Sigmoid colon (tissue), 7 donors: ENCODE results near the gene SYNPO2. TPM values are rescaled to one million over a fixed set of nuclear protein-coding genes. Genes with fewer than 3 reads are reported as not detected.

ENCODE experiments used
- DNase-seq: peaks from one replicate; pipeline ENCODE4 v3.0.0-alpha.2; 2019
- H3K27ac ChIP-seq, 4 donors: fragments of 200-600 bp; sonication (generic); one replicate each; pipeline ENCODE4 v1.5.1; 2016 to 2019; ENCODE audit warnings: mild to moderate bottlenecking in 1 of 4
- H3K27me3 ChIP-seq, 3 donors: fragments of 200-600 bp; sonication (generic); one replicate each; pipeline ENCODE4 v1.5.1; 2019; ENCODE audit warnings: mild to moderate bottlenecking in 1 of 3
- H3K36me3 ChIP-seq, 4 donors: fragments of 200-600 bp; sonication (generic); one replicate each; pipeline ENCODE4 v1.5.1; 2016 to 2019
- H3K4me1 ChIP-seq, 4 donors: fragments of 200-600 bp; sonication (generic); one replicate each; pipeline ENCODE4 v1.5.1; 2017 to 2019
- H3K4me3 ChIP-seq, 4 donors: fragments of 200-600 bp; sonication (generic); one replicate each; pipeline ENCODE4 v1.5.1; 2017 to 2019; ENCODE audit warnings: mild to moderate bottlenecking in 2 of 4, moderate library complexity in 1 of 4
- H3K9me3 ChIP-seq, 4 donors: fragments of 200-600 bp in 3 of 4; sonication (generic) in 3 of 4; one replicate each; pipeline versions ENCODE4 v1.5.1 to v1.6.1; 2013 to 2019
- CTCF ChIP-seq, 4 experiments: fragments of 450-650 bp in 3 of 4; fragments of 200-600 bp in 1 of 4; IDR thresholded peaks; one replicate each; pipeline ENCODE4 v1.5.1; 2016 to 2019; ENCODE audit warnings: antibody characterized with exemption in 4 of 4, mild to moderate bottlenecking in 3 of 4, moderate library complexity in 2 of 4
- EP300 ChIP-seq, 4 donors: sonication (generic); formaldehyde crosslinking; IDR thresholded peaks; one replicate each; pipeline ENCODE4 v1.6.1; 2017; ENCODE audit warnings: antibody characterized with exemption in 4 of 4
- POLR2A ChIP-seq, 2 donors: fragments of 450-650 bp; IDR thresholded peaks; one replicate each; pipeline ENCODE4 v1.6.1; 2016; ENCODE audit warnings: antibody characterized with exemption in 2 of 2, mild to moderate bottlenecking in 2 of 2, moderate library complexity in 2 of 2
- POLR2AphosphoS5 ChIP-seq, 4 donors: sonication (generic); formaldehyde crosslinking; IDR thresholded peaks; one replicate each; pipeline ENCODE4 v1.6.1; 2017; ENCODE audit warnings: antibody characterized with exemption in 4 of 4
- WGBS, 2 donors: extraction: QIAGEN DNeasy Blood & Tissue Kit; methylation state at CpG; one replicate each; pipeline ENCODE4 v1.1.7; 2013; 5-methylcytosine and 5-hydroxymethylcytosine counted together
- intact Hi-C: fragments of 100-400 bp; cut with DNase I; formaldehyde crosslinking; loops from one replicate; pipeline ENCODE4 v1.15.1; 2023
- polyA plus RNA-seq, 3 donors: library from polyadenylated mRNA; stranded (reverse); fragments of 200-250 nt; gene quantifications; one replicate each; pipeline ENCODE4 v1.2.3, GENCODE V29; 2013
- total RNA-seq, 4 donors: library from RNA; depleted of rRNA; stranded (reverse); fragments of >200 nt; gene quantifications; one replicate each; pipeline ENCODE4 v1.1.0, GENCODE V29; 2016
- donor health status: healthy with polysubstance abuse.
- donor health status: Bipolar disorder and iron deficiency.
- donor health status: healthy.

The SYNPO2 gene
- total and polyA plus RNA-seq, 7 donors, result 2.1 to 1,591 (median 611) TPM

- TF ChIP-seq POLR2A (IDR thresholded peaks at IDR 0.05), result no peak
- TF ChIP-seq CTCF (IDR thresholded peaks at IDR 0.05), result no peak
- no peak for TF ChIP-seq EP300 (IDR thresholded peaks at IDR 0.05)
- TF ChIP-seq POLR2AphosphoS5 (IDR thresholded peaks at IDR 0.05), result peak; percentile 30 to 79 (median 48)
- 84 to 93% methylated on average over 8 of the region's 8 CpGs for WGBS, 2 donors
- intact Hi-C loops, result loop anchor here (5.0 kb wide), 1 partner anchor 269 kb away; no protein-coding TSS in a partner anchor
- Histone ChIP-seq H3K27me3 (no peaks in the 10 kb centered on the region), H3K4me1 (peaks cover 0 to 89% (median 61%) of the 10 kb centered on the region in 4 donors), H3K9me3 (no peaks in the 10 kb centered on the region), H3K36me3 (peaks cover 12 to 47% (median 22%) of the 10 kb centered on the region in 4 donors), H3K4me3 (peak overlapping the region in 2 of 4 donors; percentile 50 to 55), H3K27ac (peak overlapping the region; percentile 84 to 98 (median 94))
- DNase-seq, result peak; percentile 73
Observed at GRCh38 chr4:119035951-119036737, 147.5 kb downstream of the SYNPO2 start.

GRCh38 chr4:119037709-119038108, 149.1 kb downstream of the SYNPO2 start:
- peak overlapping the region; percentile 84 to 98 (median 94) for H3K27ac ChIP-seq
- H3K36me3 ChIP-seq, result peaks cover 0 to 32% (median 8%) of the 10 kb centered on the region in 4 donors
- H3K4me1 ChIP-seq, result peaks cover 0 to 98% (median 75%) of the 10 kb centered on the region in 4 donors
- no peak overlapping the region for H3K4me3 ChIP-seq
- H3K9me3 ChIP-seq, result no peaks in the 10 kb centered on the region
- DNase-seq, result no peak
- intact Hi-C loops, result loop anchor here (2.0 to 5.0 kb wide), 2 partner anchors 55 to 270 kb away; no protein-coding TSS in a partner anchor
- 91% methylated on average over 1 of the region's 1 CpG for WGBS, 2 donors
- no peaks in the 10 kb centered on the region for H3K27me3 ChIP-seq
- TF ChIP-seq POLR2AphosphoS5 (IDR thresholded peaks at IDR 0.05) (peak in 1 of 4 donors; percentile 56), POLR2A (IDR thresholded peaks at IDR 0.05) (no peak), CTCF (IDR thresholded peaks at IDR 0.05) (no peak)

GRCh38 chr4:119038116-119038841, 149.6 kb downstream of the SYNPO2 start:
- H3K9me3 ChIP-seq, result no peaks in the 10 kb centered on the region
- intact Hi-C loops, result loop anchor here (2.0 to 5.0 kb wide), 2 partner anchors 55 to 271 kb away; no protein-coding TSS in a partner anchor
- peaks cover 0 to 97% (median 77%) of the 10 kb centered on the region in 4 donors for H3K4me1 ChIP-seq
- H3K27ac ChIP-seq, result peak overlapping the region; percentile 84 to 98 (median 94)
- WGBS, 2 donors, result 61 to 82% methylated on average over 5 of the region's 5 CpGs
- no peak for DNase-seq
- H3K36me3 ChIP-seq, result peaks cover 0 to 26% (median 6%) of the 10 kb centered on the region in 4 donors
- no peak overlapping the region for H3K4me3 ChIP-seq
- no peak for TF ChIP-seq POLR2A (IDR thresholded peaks at IDR 0.05)
- TF ChIP-seq CTCF (IDR thresholded peaks at IDR 0.05), result no peak
- peak; percentile 13 to 62 (median 36) for TF ChIP-seq POLR2AphosphoS5 (IDR thresholded peaks at IDR 0.05)
- no peak for TF ChIP-seq EP300 (IDR thresholded peaks at IDR 0.05)
- no peaks in the 10 kb centered on the region for H3K27me3 ChIP-seq

GRCh38 chr4:119039160-119039559, 150.5 kb downstream of the SYNPO2 start:
- Histone ChIP-seq H3K4me3 (no peak overlapping the region), H3K9me3 (no peaks in the 10 kb centered on the region), H3K27ac (peak overlapping the region; percentile 84 to 98 (median 94)), H3K4me1 (peaks cover 0 to 88% (median 70%) of the 10 kb centered on the region in 4 donors), H3K27me3 (no peaks in the 10 kb centered on the region), H3K36me3 (peaks cover 0 to 17% (median 2%) of the 10 kb centered on the region in 4 donors)
- TF ChIP-seq EP300 (IDR thresholded peaks at IDR 0.05) (no peak), POLR2AphosphoS5 (IDR thresholded peaks at IDR 0.05) (peak in 2 of 4 donors; percentile 60 to 81)
- DNase-seq, result no peak
- intact Hi-C loops, result loop anchor here (2.0 to 5.0 kb wide), 2 partner anchors 56 to 272 kb away; no protein-coding TSS in a partner anchor
- WGBS, 2 donors, result 91 to 95% methylated on average over 1 of the region's 1 CpG
